Hepatocyte (in vitro differentiated cells): Measurements from ENCODE around the gene LYRM4. TPM values are rescaled to one million over a fixed set of nuclear protein-coding genes. Genes with fewer than 3 reads are reported as not detected.
"Not testable (repeated sequence)": the region's sequence is repeated elsewhere in the genome, so short reads cannot be mapped to it uniquely, and the experiment has no call there.

ENCODE experiments used
- DNase-seq: peaks from one replicate; pipeline ENCODE4 v3.0.0-alpha.2; 2016; ENCODE audit warnings: low spot score
- H2AFZ ChIP-seq: fragments of 200-600 bp; sonication (generic); 2 replicates; pipeline ENCODE4 v1.6.0; 2016; ENCODE audit warnings: antibody characterized with exemption, mild to moderate bottlenecking
- H3K27ac ChIP-seq: fragments of 200-600 bp; sonication (generic); 2 replicates; pipeline ENCODE4 v1.5.1; 2016; ENCODE audit warnings: mild to moderate bottlenecking
- H3K27me3 ChIP-seq: fragments of 200-600 bp; sonication (generic); 2 replicates; pipeline ENCODE4 v1.6.1; 2016
- H3K36me3 ChIP-seq: fragments of 200-600 bp; sonication (generic); replicated peaks from 2 replicates; pipeline ENCODE4 v1.5.1; 2016; ENCODE audit warnings: low read depth; ENCODE audit not compliant: insufficient read depth
- H3K4me1 ChIP-seq: fragments of 200-600 bp; sonication (generic); 2 replicates; pipeline ENCODE4 v1.5.1; 2016; ENCODE audit warnings: mild to moderate bottlenecking, moderate library complexity; ENCODE audit not compliant: insufficient read depth
- H3K4me2 ChIP-seq: fragments of 200-600 bp; sonication (generic); 2 replicates; pipeline ENCODE4 v1.6.0; 2016
- H3K4me3 ChIP-seq: fragments of 200-600 bp; sonication (generic); 2 replicates; pipeline ENCODE4 v1.5.1; 2016; ENCODE audit warnings: mild to moderate bottlenecking
- H3K79me2 ChIP-seq: fragments of 200-600 bp; sonication (generic); 2 replicates; pipeline ENCODE4 v1.6.0; 2017; ENCODE audit warnings: mild to moderate bottlenecking
- H3K9me2 ChIP-seq: fragments of 200-600 bp; sonication (generic); replicated peaks from 2 replicates; pipeline ENCODE4 v1.6.0; 2017; ENCODE audit warnings: mild to moderate bottlenecking; ENCODE audit not compliant: insufficient read depth
- H3K9me3 ChIP-seq: fragments of 200-600 bp; sonication (generic); 2 replicates; pipeline ENCODE4 v1.5.1; 2016; ENCODE audit warnings: low read depth, mild to moderate bottlenecking
- H4K20me1 ChIP-seq: fragments of 200-600 bp; sonication (generic); 2 replicates; pipeline ENCODE4 v1.6.0; 2016; ENCODE audit warnings: mild to moderate bottlenecking; ENCODE audit not compliant: insufficient read depth, poor library complexity, severe bottlenecking
- CTCF ChIP-seq: fragments of 200-600 bp; sonication (generic); IDR thresholded peaks from 2 replicates; pipeline ENCODE4 v1.5.1; 2016; ENCODE audit warnings: antibody characterized with exemption, mild to moderate bottlenecking; ENCODE audit not compliant: poor library complexity
- EZH2 ChIP-seq: fragments of 200-600 bp; sonication (generic); IDR thresholded peaks from 2 replicates; pipeline ENCODE4 v1.6.1; 2016; ENCODE audit warnings: antibody characterized with exemption, mild to moderate bottlenecking, borderline replicate concordance
- EZH2phosphoT487 ChIP-seq: fragments of 200-600 bp; sonication (generic); IDR thresholded peaks from one replicate; pipeline ENCODE4 v1.6.1; 2018; ENCODE audit warnings: antibody characterized with exemption, mild to moderate bottlenecking, low read depth, moderate library complexity; ENCODE audit not compliant: unreplicated experiment, severe bottlenecking
- WGBS: methylation state at CpG from one replicate; pipeline ENCODE4 v1.1.6; 2016; ENCODE audit warnings: low lambda C conversion rate; ENCODE audit errors: missing lambda C conversion rate; 5-methylcytosine and 5-hydroxymethylcytosine counted together
- polyA plus RNA-seq: library from polyadenylated mRNA; unstranded; fragments of >200 nt; fragmentation: Nextera tagmentation; extraction: Ambion mirVana; gene quantifications from 2 replicates; pipeline ENCODE4 v1.2.1, GENCODE V29; 2016
- total RNA-seq: library from RNA; depleted of rRNA; stranded (reverse); fragments of >200 nt; gene quantifications from 2 replicates; pipeline ENCODE4 v1.2.3, GENCODE V29; 2014

LYRM4 gene
- total and polyA plus RNA-seq, 2 experiments from 2014 or later = 20.5 to 22.9 TPM

DNA sequence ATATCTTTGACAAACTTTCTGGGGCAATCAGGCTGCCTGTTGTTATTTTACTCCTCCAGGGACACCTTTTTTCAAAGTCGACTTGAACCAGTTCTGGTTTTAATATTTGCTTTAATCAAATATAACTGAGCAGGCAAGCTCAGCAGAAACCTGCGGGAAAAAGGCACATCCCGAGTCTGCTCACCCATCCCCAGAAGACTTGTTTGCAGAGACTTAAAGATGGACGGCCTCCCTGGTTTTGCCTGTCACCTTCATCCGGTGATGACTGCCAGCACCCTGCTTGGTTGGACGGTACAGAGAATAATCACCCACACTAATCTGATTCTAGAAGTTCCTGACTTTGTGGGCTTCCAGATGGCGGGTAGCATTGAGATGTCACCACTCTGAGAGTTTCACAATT lies 138.8 kb downstream of the LYRM4 start:
- Histone ChIP-seq H4K20me1 (no peaks in the 10 kb centered on the region), H3K79me2 (no peaks in the 10 kb centered on the region), H3K4me2 (no peak overlapping the region), H3K4me3 (no peak overlapping the region), H3K9me2 (no peaks in the 10 kb centered on the region), H2AFZ (no peak overlapping the region), H3K4me1 (peaks cover 13% of the 10 kb centered on the region), H3K27me3 (no peaks in the 10 kb centered on the region), H3K9me3 (no peaks in the 10 kb centered on the region), H3K27ac (no peak overlapping the region), H3K36me3 (no peaks in the 10 kb centered on the region)
- WGBS = 71% methylated on average over 7 of the region's 7 CpGs
- TF ChIP-seq EZH2phosphoT487 = no peak
- TF ChIP-seq CTCF = no peak
- no peak for TF ChIP-seq EZH2
- no peak for DNase-seq

DNA sequence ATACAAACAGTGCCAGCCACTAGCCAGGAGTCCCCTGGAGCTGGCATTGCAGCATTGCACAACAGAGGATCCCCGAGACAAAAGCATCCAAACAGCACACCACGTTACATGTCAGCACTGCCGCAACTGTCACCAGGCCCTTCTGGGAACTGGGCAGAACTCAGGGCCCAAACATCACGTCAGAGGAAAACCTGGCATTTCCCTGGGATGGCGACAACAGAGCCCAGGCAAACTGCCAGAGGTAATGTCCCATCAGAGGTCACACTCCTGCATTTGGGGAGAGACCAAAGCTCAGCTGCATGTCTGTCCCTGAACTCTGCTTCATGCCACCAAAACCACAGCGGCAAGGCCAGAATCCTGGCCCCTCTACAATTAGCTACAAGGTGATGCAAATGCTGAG lies 139.3 kb downstream of the LYRM4 start:
- Histone ChIP-seq H4K20me1 (no peaks in the 10 kb centered on the region), H3K4me1 (peaks cover 12% of the 10 kb centered on the region), H2AFZ (no peak overlapping the region), H3K9me3 (no peaks in the 10 kb centered on the region), H3K9me2 (no peaks in the 10 kb centered on the region), H3K79me2 (no peaks in the 10 kb centered on the region), H3K27ac (no peak overlapping the region), H3K27me3 (no peaks in the 10 kb centered on the region), H3K36me3 (no peaks in the 10 kb centered on the region), H3K4me2 (no peak overlapping the region), H3K4me3 (no peak overlapping the region)
- TF ChIP-seq CTCF = no peak
- TF ChIP-seq EZH2 = no peak
- no peak for TF ChIP-seq EZH2phosphoT487
- no peak for DNase-seq
- WGBS = 90% methylated on average over 6 of the region's 6 CpGs

- 96% methylated on average over 8 of the region's 8 CpGs for WGBS
- not testable (repeated sequence) for H3K4me3 ChIP-seq, DNase-seq, H2AFZ ChIP-seq, H3K27me3 ChIP-seq, H3K4me2 ChIP-seq, H3K9me2 ChIP-seq, H3K36me3 ChIP-seq, H3K27ac ChIP-seq, H3K79me2 ChIP-seq, H4K20me1 ChIP-seq, H3K4me1 ChIP-seq, H3K9me3 ChIP-seq
Measured at GRCh38 chr6:5120543-5120942, 140.2 kb downstream of the LYRM4 start.

DNA sequence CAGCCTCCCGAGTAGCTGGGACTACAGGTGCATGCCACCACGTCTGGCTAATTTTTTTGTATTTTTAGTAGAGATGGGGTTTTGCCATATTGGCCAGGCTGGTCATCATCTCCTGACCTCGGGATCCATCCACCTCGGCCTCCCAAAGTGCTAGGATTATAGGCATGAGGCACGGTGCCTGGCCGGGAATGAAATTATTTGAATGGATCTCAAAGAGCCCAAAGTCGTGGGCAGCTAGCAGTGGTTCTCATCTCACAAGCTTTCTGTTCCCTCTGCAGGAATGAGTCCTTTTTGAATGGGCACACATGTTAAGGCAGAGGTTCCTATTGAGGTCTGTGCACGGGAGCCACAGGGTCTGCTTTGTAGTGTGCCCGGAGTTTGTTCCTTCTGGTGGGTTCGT lies 140.7 kb downstream of the LYRM4 start:
- DNase-seq = no peak

More for the DNA sequence above, 140.7 kb downstream of the LYRM4 start:
- no peaks in the 10 kb centered on the region for H3K9me3 ChIP-seq
- H3K36me3 ChIP-seq = no peaks in the 10 kb centered on the region
- H2AFZ ChIP-seq = no peak overlapping the region
- WGBS = 93% methylated on average over 10 of the region's 10 CpGs
- no peaks in the 10 kb centered on the region for H3K27me3 ChIP-seq
- TF ChIP-seq CTCF (no peak), EZH2 (no peak), EZH2phosphoT487 (no peak)
- no peaks in the 10 kb centered on the region for H3K4me1 ChIP-seq
- no peaks in the 10 kb centered on the region for H4K20me1 ChIP-seq
- H3K9me2 ChIP-seq = no peaks in the 10 kb centered on the region
- no peak overlapping the region for H3K27ac ChIP-seq
- no peak overlapping the region for H3K4me2 ChIP-seq
- H3K79me2 ChIP-seq = no peaks in the 10 kb centered on the region
- H3K4me3 ChIP-seq = no peak overlapping the region
